SU-DHL-6 (cell line): Measurements from ENCODE around the gene NOC2L.
"Not testable (repeated sequence)": the region's sequence is repeated elsewhere in the genome, so short reads cannot be mapped to it uniquely, and the experiment has no call there.

Experiments used
- H2AFZ ChIP-seq: fragments of 200-600 bp; sonication (generic); 2 replicates; pipeline ENCODE4 v1.6.1; 2014; ENCODE audit warnings: low read depth, mild to moderate bottlenecking, moderate library complexity, mixed read lengths, antibody characterized with exemption, low read length; ENCODE audit not compliant: severe bottlenecking
- H3F3A ChIP-seq: fragments of 200-600 bp; shearing (Covaris generic); 2 replicates; pipeline ENCODE4 v1.6.0; 2016; ENCODE audit warnings: antibody characterized with exemption, mild to moderate bottlenecking; ENCODE audit not compliant: insufficient read depth
- H3K27ac ChIP-seq: fragments of 200-600 bp; sonication (generic); 2 replicates; pipeline ENCODE4 v1.5.1; 2016; ENCODE audit warnings: low read depth, mild to moderate bottlenecking, low read length, moderate library complexity, mixed read lengths
- H3K27me3 ChIP-seq: fragments of 200-600 bp; sonication (generic), shearing (Covaris generic); 2 replicates; pipeline ENCODE4 v1.6.0; 2014; ENCODE audit warnings: mild to moderate bottlenecking, low read length
- H3K36me3 ChIP-seq: fragments of 200-600 bp; sonication (generic); 2 replicates; pipeline ENCODE4 v1.6.1; 2014; ENCODE audit warnings: mild to moderate bottlenecking, low read length, mixed read lengths
- H3K4me2 ChIP-seq: fragments of 300-600, 200-600 bp; shearing (Covaris generic), sonication (generic); 2 replicates; pipeline ENCODE4 v1.6.0; 2014; ENCODE audit warnings: low read length, low read depth, mild to moderate bottlenecking; ENCODE audit not compliant: poor library complexity, severe bottlenecking
- H3K4me3 ChIP-seq: fragments of 200-600 bp; sonication (generic); 2 replicates; pipeline ENCODE4 v1.5.1; 2014; ENCODE audit warnings: antibody characterized with exemption, low read length, mild to moderate bottlenecking, mixed read lengths; ENCODE audit not compliant: insufficient read depth, poor library complexity, severe bottlenecking
- H3K79me2 ChIP-seq: fragments of 200-600 bp; sonication (generic); 2 replicates; pipeline ENCODE4 v1.6.1; 2014; ENCODE audit warnings: mild to moderate bottlenecking, low read length, moderate library complexity; ENCODE audit not compliant: insufficient read depth
- H3K9ac ChIP-seq: fragments of 200-600 bp; sonication (generic); 2 replicates; pipeline ENCODE4 v1.7.0; 2014; ENCODE audit warnings: mild to moderate bottlenecking, low read length
- H3K9me2 ChIP-seq: fragments of 200-600 bp; sonication (generic); replicated peaks from 2 replicates; pipeline ENCODE4 v1.6.1; 2014; ENCODE audit warnings: low read length; ENCODE audit not compliant: insufficient read depth
- H3K9me3 ChIP-seq: fragments of 200-600 bp; sonication (generic); 2 replicates; pipeline ENCODE4 v1.6.1; 2014; ENCODE audit warnings: low read length, mixed read lengths; ENCODE audit not compliant: insufficient read depth
- H4K20me1 ChIP-seq: fragments of 200-600 bp; sonication (generic); 2 replicates; pipeline ENCODE4 v1.6.1; 2014; ENCODE audit warnings: low read depth, mild to moderate bottlenecking, antibody characterized with exemption, low read length, moderate library complexity, mixed read lengths
- CTCF ChIP-seq: fragments of 200-600 bp; sonication (generic); IDR thresholded peaks from one replicate; pipeline ENCODE4 v1.5.1; 2017; ENCODE audit warnings: antibody characterized with exemption, mild to moderate bottlenecking, low read length, moderate library complexity; ENCODE audit not compliant: insufficient read depth, poor library complexity, severe bottlenecking
- EZH2phosphoT487 ChIP-seq: fragments of 200-600 bp; sonication (generic), shearing (Covaris generic); conservative IDR thresholded peaks from 2 replicates; pipeline ENCODE4 v1.6.1; 2018; ENCODE audit warnings: mild to moderate bottlenecking, antibody characterized with exemption, low read length, moderate library complexity, mixed read lengths

NOC2L gene

DNA sequence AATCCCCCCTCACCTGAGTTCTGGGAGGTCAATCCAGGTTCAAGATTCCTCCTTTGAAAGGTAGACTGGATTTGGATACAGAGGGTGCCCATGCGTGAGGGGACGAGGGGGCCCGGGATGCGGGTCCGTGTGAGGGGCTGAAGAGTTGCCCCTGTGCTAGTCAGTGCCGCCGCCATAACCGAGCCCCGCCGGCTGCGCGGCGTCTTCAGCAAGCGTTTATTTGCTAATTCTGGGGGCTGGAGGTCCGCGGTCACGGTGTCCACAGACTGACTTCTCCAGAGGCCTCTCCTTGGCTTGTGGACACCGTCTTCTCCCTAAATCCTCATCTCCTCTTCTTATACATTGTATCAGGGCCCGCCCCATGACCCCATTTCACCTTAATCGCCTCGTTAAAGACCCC, 56.3 kb downstream of the NOC2L start:
- no peaks in the 10 kb centered on the region for H3K79me2 ChIP-seq
- no peaks in the 10 kb centered on the region for H3K36me3 ChIP-seq
- no peak overlapping the region for H3K9ac ChIP-seq
- no peaks in the 10 kb centered on the region for H3F3A ChIP-seq
- H3K4me3 ChIP-seq: no peak overlapping the region
- H3K9me3 ChIP-seq: no peaks in the 10 kb centered on the region
- no peaks in the 10 kb centered on the region for H3K9me2 ChIP-seq
- H3K4me2 ChIP-seq: no peak overlapping the region
- H3K27me3 ChIP-seq: no peaks in the 10 kb centered on the region
- TF ChIP-seq CTCF (no peak), EZH2phosphoT487 (no peak)
- no peaks in the 10 kb centered on the region for H4K20me1 ChIP-seq
- H2AFZ ChIP-seq: no peak overlapping the region
- no peak overlapping the region for H3K27ac ChIP-seq

- no peaks in the 10 kb centered on the region for H3K79me2 ChIP-seq
- no peaks in the 10 kb centered on the region for H3K36me3 ChIP-seq
- no peaks in the 10 kb centered on the region for H4K20me1 ChIP-seq
- H3K9me2 ChIP-seq: no peaks in the 10 kb centered on the region
- H3F3A ChIP-seq: no peaks in the 10 kb centered on the region
- H3K9me3 ChIP-seq: no peaks in the 10 kb centered on the region
- H3K9ac ChIP-seq: no peak overlapping the region
- TF ChIP-seq CTCF (no peak), EZH2phosphoT487 (no peak)
- H3K27me3 ChIP-seq: no peaks in the 10 kb centered on the region
- H2AFZ ChIP-seq: no peak overlapping the region
- H3K4me2 ChIP-seq: no peak overlapping the region
- H3K27ac ChIP-seq: no peak overlapping the region
- H3K4me3 ChIP-seq: no peak overlapping the region
Measured at GRCh38 chr1:901108-901859, 57.8 kb downstream of the NOC2L start.

GRCh38 chr1:899636-900317, 59.3 kb downstream of the NOC2L start:
- Histone ChIP-seq H3K4me3 (no peak overlapping the region), H3K79me2 (no peaks in the 10 kb centered on the region), H3K36me3 (no peaks in the 10 kb centered on the region), H2AFZ (no peak overlapping the region), H3K9me2 (no peaks in the 10 kb centered on the region), H4K20me1 (no peaks in the 10 kb centered on the region), H3K9me3 (no peaks in the 10 kb centered on the region), H3K27ac (no peak overlapping the region), H3K4me2 (no peak overlapping the region), H3K27me3 (no peaks in the 10 kb centered on the region), H3F3A (no peaks in the 10 kb centered on the region), H3K9ac (no peak overlapping the region)
- no peak for TF ChIP-seq CTCF
- TF ChIP-seq EZH2phosphoT487: no peak

DNA sequence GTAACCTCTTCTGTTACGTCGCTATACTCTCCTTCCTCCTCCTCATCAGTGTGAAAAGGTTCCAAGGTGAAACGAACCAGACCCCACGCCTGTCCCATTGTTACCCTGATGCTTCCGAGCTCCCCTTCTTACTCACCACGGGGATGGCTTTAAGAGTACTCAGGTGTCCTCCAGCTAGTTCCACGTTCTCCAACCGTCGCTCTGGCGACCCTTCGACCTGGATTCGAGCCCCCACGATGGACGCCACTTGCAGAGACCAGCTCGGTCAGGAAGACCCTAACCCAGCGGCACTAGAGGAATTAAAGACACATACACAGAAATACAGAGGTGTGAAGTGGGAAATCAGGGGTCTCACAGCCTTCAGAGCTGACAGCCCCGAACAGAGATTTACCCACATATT, 61.1 kb downstream of the NOC2L start:
- not testable (repeated sequence) for H2AFZ ChIP-seq, H3K36me3 ChIP-seq, H3K27me3 ChIP-seq, H3K9me3 ChIP-seq, H3K4me3 ChIP-seq, H3K9ac ChIP-seq, H4K20me1 ChIP-seq, H3K79me2 ChIP-seq, H3K9me2 ChIP-seq, H3K27ac ChIP-seq, H3K4me2 ChIP-seq, H3F3A ChIP-seq
